ENCODE measurements around the gene NFIB.

Gene NFIB

DNA sequence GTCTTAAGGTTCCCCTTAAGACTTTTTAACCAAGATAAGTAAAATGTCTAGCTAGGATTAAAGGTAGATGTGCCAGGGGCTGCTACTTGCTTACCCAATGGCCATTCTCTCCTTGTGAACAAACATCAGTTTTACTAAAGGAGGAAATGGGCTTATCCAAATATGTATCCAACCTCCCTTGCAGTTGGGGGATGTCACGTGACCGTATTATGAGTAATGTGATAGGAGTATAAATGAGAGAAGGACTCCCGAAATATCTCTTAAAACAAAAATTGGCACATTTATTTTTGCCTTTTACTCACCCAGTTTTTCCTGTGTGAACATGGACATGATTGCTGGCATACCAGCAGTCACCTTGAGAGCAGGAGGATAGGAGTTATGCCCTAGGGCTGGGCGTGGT lies 247.9 kb downstream of the NFIB start:
- Histone ChIP-seq H3K4me3 (ENCODE audit: low read length) (no peak overlapping the region), H3K9ac (ENCODE audit: low read depth, low read length) (no peak overlapping the region), H3K27ac (ENCODE audit: low read length) (no peak overlapping the region), H3K4me1 (ENCODE audit: insufficient read depth, low read length) (no peaks in the 10 kb centered on the region), H3K36me3 (ENCODE audit: insufficient read depth, low read depth, low read length) (no peaks in the 10 kb centered on the region), H3K9me3 (ENCODE audit: insufficient read depth, low read depth, low read length) (no peaks in the 10 kb centered on the region), H3K27me3 (ENCODE audit: insufficient read depth, low read length) (no peaks in the 10 kb centered on the region)

DNA sequence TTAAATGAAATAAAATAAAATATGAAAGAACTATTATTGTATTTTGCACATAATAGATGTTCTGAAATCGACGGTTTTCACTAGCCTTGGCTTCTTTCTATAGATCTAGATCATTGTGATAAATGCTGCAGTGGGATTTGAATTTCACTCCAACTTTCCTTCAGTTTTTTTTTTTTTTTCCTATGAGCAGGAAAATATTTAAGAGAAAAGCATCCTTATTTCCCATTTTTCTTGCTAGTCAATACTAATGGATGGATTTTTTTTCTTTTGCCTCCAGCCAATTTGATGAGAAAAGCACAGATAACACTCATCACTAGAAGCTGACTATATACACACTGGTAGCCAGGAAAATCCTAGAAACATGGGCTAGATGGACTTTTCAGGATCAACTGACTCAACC lies 249.0 kb downstream of the NFIB start:
- no peaks in the 10 kb centered on the region for H3K4me1 ChIP-seq (ENCODE audit: insufficient read depth, low read length)
- H3K9me3 ChIP-seq (ENCODE audit: insufficient read depth, low read depth, low read length), result no peaks in the 10 kb centered on the region
- no peaks in the 10 kb centered on the region for H3K36me3 ChIP-seq (ENCODE audit: insufficient read depth, low read depth, low read length)
- H3K9ac ChIP-seq (ENCODE audit: low read depth, low read length), result no peak overlapping the region
- no peak overlapping the region for H3K27ac ChIP-seq (ENCODE audit: low read length)
- no peak overlapping the region for H3K4me3 ChIP-seq (ENCODE audit: low read length)
- no peaks in the 10 kb centered on the region for H3K27me3 ChIP-seq (ENCODE audit: insufficient read depth, low read length)

GRCh38 chr9:14063756-14064155 lies 250.2 kb downstream of the NFIB start:
- Histone ChIP-seq H3K36me3 (ENCODE audit: insufficient read depth, low read depth, low read length) (no peaks in the 10 kb centered on the region), H3K9me3 (ENCODE audit: insufficient read depth, low read depth, low read length) (no peaks in the 10 kb centered on the region), H3K4me3 (ENCODE audit: low read length) (no peak overlapping the region), H3K9ac (ENCODE audit: low read depth, low read length) (no peak overlapping the region), H3K4me1 (ENCODE audit: insufficient read depth, low read length) (no peaks in the 10 kb centered on the region), H3K27ac (ENCODE audit: low read length) (no peak overlapping the region), H3K27me3 (ENCODE audit: insufficient read depth, low read length) (no peaks in the 10 kb centered on the region)

DNA sequence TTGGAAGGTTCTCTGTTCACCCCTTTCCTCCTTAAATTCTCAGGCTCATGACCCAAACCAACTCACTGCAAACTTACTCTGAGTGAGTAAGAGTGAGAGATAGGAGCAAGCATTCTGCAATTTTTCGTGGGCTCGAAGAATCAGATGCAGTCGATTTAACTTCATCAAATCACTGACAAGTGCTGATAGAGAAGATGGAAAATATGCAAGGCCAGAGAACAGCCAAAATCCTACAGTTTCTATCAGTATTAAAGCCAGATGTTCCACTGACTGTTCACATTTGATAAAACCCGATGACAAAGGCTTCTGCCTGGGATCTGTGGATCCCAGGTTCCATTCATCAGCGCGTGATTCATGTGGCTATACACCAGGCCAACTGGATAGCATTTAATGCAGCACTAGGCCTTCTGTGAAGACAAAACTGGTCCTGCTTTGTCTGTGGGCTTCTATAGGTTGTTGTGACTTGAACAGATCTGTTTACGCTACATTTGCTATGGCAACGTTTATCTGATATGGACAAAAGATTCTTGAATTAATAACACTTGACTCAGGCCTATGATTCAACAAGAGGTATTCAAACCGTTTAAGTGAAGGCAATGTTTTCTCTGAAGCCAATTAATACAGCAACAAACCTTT lies 251.2 kb downstream of the NFIB start:
- Histone ChIP-seq H3K36me3 (ENCODE audit: insufficient read depth, low read depth, low read length) (no peaks in the 10 kb centered on the region), H3K4me3 (ENCODE audit: low read length) (no peak overlapping the region), H3K4me1 (ENCODE audit: insufficient read depth, low read length) (no peaks in the 10 kb centered on the region), H3K9ac (ENCODE audit: low read depth, low read length) (no peak overlapping the region), H3K27ac (ENCODE audit: low read length) (no peak overlapping the region), H3K27me3 (ENCODE audit: insufficient read depth, low read length) (no peaks in the 10 kb centered on the region), H3K9me3 (ENCODE audit: insufficient read depth, low read depth, low read length) (no peaks in the 10 kb centered on the region)

DNA sequence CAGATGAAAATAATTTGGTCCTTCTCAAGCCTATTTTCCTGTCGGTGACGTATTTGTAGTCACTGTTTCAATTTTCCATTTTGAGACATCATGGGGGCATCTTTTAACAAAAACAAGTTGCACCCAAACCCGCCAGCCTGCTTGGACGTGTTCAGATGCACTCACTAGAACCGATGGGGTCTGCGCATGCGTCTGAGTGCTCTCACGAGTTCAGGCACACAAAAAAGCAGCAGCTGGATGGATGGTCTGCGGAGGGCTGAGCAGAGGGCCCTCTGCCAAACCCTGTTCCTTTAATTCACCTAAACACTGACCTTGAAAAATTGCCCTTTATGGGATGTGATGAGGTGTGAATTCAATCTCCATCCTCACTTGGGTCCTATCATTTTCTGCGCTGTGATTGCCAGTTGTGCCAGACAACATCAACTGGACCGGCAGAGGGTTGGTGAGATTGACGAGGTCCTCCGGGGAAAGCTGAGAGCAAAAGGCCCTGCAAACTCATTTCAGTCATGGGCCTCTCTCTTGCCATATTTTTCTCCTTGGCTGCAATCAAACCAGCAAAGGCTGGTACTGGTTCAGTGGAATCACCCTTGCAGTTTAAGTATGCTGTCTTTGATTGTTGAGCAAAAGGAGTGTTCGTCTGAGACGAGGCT lies 251.9 kb downstream of the NFIB start:
- no peaks in the 10 kb centered on the region for H3K27me3 ChIP-seq (ENCODE audit: insufficient read depth, low read length)
- H3K9ac ChIP-seq (ENCODE audit: low read depth, low read length), result no peak overlapping the region
- H3K27ac ChIP-seq (ENCODE audit: low read length), result no peak overlapping the region

DNA sequence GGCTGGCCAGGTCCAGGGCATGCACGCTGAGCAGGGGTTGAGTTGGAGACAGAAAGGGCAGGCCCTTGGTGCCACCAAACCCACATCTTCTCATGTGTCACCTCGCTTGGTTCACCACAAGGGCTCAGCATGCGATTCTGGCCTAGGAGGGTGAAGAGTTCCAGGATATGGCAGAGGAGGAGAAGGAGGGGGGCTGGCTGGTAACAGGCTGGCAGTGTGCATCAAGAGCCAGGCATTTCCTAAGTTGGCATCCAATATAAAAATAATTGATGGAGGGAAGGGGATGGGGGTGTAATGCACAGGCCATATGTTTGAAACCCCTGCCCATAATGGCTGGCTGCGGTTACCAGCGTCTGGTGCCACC lies 255.6 kb downstream of the NFIB start:
- no peaks in the 10 kb centered on the region for H3K4me1 ChIP-seq (ENCODE audit: insufficient read depth, low read length)
- H3K9ac ChIP-seq (ENCODE audit: low read depth, low read length), result no peak overlapping the region
- H3K4me3 ChIP-seq (ENCODE audit: low read length), result no peak overlapping the region
- H3K36me3 ChIP-seq (ENCODE audit: insufficient read depth, low read depth, low read length), result no peaks in the 10 kb centered on the region
- no peaks in the 10 kb centered on the region for H3K27me3 ChIP-seq (ENCODE audit: insufficient read depth, low read length)
- no peak overlapping the region for H3K27ac ChIP-seq (ENCODE audit: low read length)
- H3K9me3 ChIP-seq (ENCODE audit: insufficient read depth, low read depth, low read length), result no peaks in the 10 kb centered on the region

More for the DNA sequence above, 251.9 kb downstream of the NFIB start:
- H3K4me3 ChIP-seq (ENCODE audit: low read length), result no peak overlapping the region
- H3K36me3 ChIP-seq (ENCODE audit: insufficient read depth, low read depth, low read length), result no peaks in the 10 kb centered on the region
- no peaks in the 10 kb centered on the region for H3K9me3 ChIP-seq (ENCODE audit: insufficient read depth, low read depth, low read length)
- H3K4me1 ChIP-seq (ENCODE audit: insufficient read depth, low read length), result no peaks in the 10 kb centered on the region

DNA sequence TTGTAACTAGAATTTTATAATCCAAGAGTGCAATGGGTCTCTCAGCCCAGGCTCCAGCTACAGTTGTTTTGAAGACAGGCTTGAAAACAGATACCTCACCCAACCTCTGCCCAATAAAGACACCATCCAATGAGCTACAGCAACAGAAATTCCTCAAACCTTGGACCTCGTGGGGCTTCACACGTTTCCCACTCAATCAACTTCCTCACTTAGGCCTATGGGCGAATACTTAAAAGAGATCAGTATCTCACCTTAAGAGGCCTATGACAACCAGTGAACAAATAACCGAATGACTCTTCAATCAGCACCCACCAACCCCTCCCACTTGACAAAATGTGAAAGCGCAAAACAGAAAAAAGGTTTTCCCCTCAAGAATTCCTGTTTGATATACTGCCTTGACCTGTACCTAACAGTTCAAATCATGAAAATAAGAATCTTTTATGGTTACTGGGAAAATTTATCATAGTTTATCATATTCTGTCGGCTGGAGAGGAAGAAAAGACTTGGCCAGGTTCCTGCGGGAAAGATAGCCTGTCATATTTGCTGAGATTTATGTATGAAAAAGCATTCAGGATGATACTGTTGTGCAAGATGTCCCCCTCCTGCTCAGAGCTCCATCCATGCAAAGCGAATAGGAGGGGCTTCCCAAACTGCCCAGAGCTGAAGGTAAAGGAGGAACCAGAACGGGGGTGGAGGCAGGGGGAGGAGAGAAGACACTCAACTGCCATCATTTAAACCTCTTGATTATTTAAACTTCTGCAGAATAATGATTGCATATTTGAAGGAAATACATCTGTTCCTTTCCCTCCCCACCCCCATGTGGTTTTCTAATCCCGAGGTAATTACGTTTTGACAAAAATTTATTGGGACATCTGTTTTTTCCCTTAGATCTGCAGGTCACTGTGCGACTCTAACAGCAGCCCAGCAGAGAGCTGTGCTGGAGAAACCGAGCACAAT lies 256.3 kb downstream of the NFIB start:
- Histone ChIP-seq H3K36me3 (ENCODE audit: insufficient read depth, low read depth, low read length) (no peaks in the 10 kb centered on the region), H3K27me3 (ENCODE audit: insufficient read depth, low read length) (no peaks in the 10 kb centered on the region), H3K27ac (ENCODE audit: low read length) (no peak overlapping the region), H3K9ac (ENCODE audit: low read depth, low read length) (no peak overlapping the region), H3K4me3 (ENCODE audit: low read length) (no peak overlapping the region), H3K4me1 (ENCODE audit: insufficient read depth, low read length) (no peaks in the 10 kb centered on the region), H3K9me3 (ENCODE audit: insufficient read depth, low read depth, low read length) (no peaks in the 10 kb centered on the region)

DNA sequence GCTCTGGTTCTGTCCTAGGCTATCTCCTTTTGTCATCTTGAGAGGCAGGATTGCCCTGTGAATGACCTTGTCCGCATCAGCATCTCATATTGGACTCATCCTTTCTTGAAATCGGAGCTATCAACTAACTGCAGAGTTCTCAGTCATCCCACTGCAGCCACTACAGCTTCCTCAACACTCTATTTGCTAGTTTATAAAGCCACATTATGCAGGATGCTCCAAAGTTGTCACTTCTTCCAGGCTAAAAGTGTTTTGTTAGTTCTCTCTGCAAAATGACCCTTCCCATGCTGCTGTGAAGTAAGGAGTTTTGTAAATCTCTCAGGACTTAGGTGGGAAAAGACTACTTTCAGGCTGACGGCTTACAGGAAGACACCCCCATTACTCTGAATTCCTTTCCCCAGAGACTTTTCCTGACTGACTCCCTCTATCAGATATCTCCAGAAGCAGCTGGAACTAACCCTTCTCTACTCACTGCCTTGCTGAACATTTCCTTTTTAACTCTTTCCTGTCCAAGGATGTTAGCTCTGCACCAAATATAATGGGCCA lies 257.6 kb downstream of the NFIB start:
- Histone ChIP-seq H3K27me3 (ENCODE audit: insufficient read depth, low read length) (no peaks in the 10 kb centered on the region), H3K4me3 (ENCODE audit: low read length) (no peak overlapping the region), H3K9me3 (ENCODE audit: insufficient read depth, low read depth, low read length) (no peaks in the 10 kb centered on the region), H3K36me3 (ENCODE audit: insufficient read depth, low read depth, low read length) (no peaks in the 10 kb centered on the region), H3K9ac (ENCODE audit: low read depth, low read length) (no peak overlapping the region), H3K27ac (ENCODE audit: low read length) (no peak overlapping the region), H3K4me1 (ENCODE audit: insufficient read depth, low read length) (no peaks in the 10 kb centered on the region)

DNA sequence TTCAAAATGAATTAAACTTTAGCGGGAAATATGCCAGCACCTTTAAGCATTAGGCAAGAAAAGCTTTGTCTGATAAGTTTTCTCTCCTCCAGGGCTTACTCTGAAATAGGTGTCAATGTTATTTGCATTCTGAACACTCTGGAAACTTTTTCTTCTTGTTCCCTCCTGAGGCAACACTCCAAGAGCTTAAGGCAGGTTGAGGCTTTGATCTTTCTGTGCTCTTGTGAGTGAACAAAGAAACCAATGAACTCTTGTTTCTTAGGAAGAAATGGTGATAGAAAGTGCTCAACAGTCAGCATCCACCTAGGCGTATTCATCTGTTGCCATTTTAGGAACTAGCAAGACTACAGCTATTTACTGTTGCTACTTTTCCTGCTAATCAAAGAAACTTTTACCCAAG lies 259.8 kb downstream of the NFIB start:
- Histone ChIP-seq H3K27ac (ENCODE audit: low read length) (no peak overlapping the region), H3K36me3 (ENCODE audit: insufficient read depth, low read depth, low read length) (no peaks in the 10 kb centered on the region), H3K9ac (ENCODE audit: low read depth, low read length) (no peak overlapping the region), H3K4me1 (ENCODE audit: insufficient read depth, low read length) (no peaks in the 10 kb centered on the region), H3K4me3 (ENCODE audit: low read length) (no peak overlapping the region), H3K27me3 (ENCODE audit: insufficient read depth, low read length) (no peaks in the 10 kb centered on the region), H3K9me3 (ENCODE audit: insufficient read depth, low read depth, low read length) (no peaks in the 10 kb centered on the region)

DNA sequence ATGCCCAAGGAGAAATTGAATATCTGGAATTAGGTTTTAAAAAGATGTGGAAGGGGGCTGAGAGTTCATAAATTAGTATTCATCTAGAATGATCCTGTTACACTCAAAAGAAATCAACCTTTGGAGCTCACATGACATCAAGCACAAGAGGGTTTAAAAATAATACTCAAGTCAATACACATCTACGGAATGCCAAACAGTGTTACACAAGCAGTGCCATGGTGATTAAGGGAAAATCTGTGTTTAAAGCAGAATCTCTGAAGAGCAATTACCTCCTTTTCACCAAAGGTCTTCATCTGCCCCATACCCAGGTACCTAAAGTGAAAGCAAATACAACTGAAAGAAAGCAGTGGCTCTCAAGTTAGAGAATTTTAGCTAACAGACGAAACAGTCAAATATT lies 261.6 kb downstream of the NFIB start:
- H3K27ac ChIP-seq (ENCODE audit: low read length), result no peak overlapping the region
- no peak overlapping the region for H3K9ac ChIP-seq (ENCODE audit: low read depth, low read length)
- H3K9me3 ChIP-seq (ENCODE audit: insufficient read depth, low read depth, low read length), result no peaks in the 10 kb centered on the region
- H3K4me3 ChIP-seq (ENCODE audit: low read length), result no peak overlapping the region
- H3K4me1 ChIP-seq (ENCODE audit: insufficient read depth, low read length), result no peaks in the 10 kb centered on the region
- H3K36me3 ChIP-seq (ENCODE audit: insufficient read depth, low read depth, low read length), result no peaks in the 10 kb centered on the region
- no peaks in the 10 kb centered on the region for H3K27me3 ChIP-seq (ENCODE audit: insufficient read depth, low read length)

DNA sequence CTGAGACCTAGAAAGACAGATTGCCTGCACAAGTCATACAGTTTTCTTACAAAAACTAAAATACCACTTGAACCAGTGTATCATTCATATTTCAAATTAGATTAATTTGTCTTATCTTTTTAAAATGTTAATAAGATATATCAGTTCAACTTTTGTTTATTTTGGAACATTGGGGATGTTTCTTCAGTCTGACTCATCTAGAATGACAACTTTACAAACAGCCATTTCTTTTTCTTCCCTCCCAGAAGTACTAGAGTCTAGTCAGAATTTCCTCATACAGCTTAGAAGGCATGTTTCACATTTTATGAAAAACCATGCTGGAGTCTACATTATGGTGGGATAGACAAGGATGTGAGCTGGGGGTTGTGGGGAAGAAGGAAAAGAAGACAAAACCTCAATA lies 262.5 kb downstream of the NFIB start:
- Histone ChIP-seq H3K27ac (ENCODE audit: low read length) (no peak overlapping the region), H3K36me3 (ENCODE audit: insufficient read depth, low read depth, low read length) (no peaks in the 10 kb centered on the region), H3K27me3 (ENCODE audit: insufficient read depth, low read length) (no peaks in the 10 kb centered on the region), H3K9me3 (ENCODE audit: insufficient read depth, low read depth, low read length) (no peaks in the 10 kb centered on the region), H3K9ac (ENCODE audit: low read depth, low read length) (no peak overlapping the region), H3K4me3 (ENCODE audit: low read length) (no peak overlapping the region), H3K4me1 (ENCODE audit: insufficient read depth, low read length) (no peaks in the 10 kb centered on the region)
